ENCODE results near the gene NRF1.

GRCh38 chr7:129609666-129610065 lies 1.9 kb upstream of the NRF1 start:
- TF ChIP-seq CTCF (IDR thresholded peaks at IDR 0.05), result no peak
- no peak for TF ChIP-seq POLR2A (IDR thresholded peaks at IDR 0.05)
- no peak for TF ChIP-seq EP300 (IDR thresholded peaks at IDR 0.05)

Measured in ovary (tissue), 3 donors.